NCI-H187 (cell line): ENCODE results near the gene EBF3.

ENCODE experiments used
- DNase-seq, 2 experiments: peaks; one replicate each; lab custom pipeline; 2025; lab: John Stamatoyannopoulos, UW

EBF3 gene

GRCh38 chr10:129912166-129912917 is 51.7 kb downstream of the EBF3 start:
- DNase-seq: no peak

- no peak for DNase-seq
These were observed 52.5 kb downstream of the EBF3 start for GRCh38 chr10:129911451-129912165.

GRCh38 chr10:129910861-129911260 is 53.2 kb downstream of the EBF3 start:
- no peak for DNase-seq

GRCh38 chr10:129909531-129910256 is 54.4 kb downstream of the EBF3 start:
- no peak for DNase-seq

- no peak for DNase-seq
These were observed 55.0 kb downstream of the EBF3 start for GRCh38 chr10:129909080-129909479.

GRCh38 chr10:129908406-129908805 is 55.7 kb downstream of the EBF3 start:
- DNase-seq: no peak

GRCh38 chr10:129905553-129905952 is 58.5 kb downstream of the EBF3 start:
- no peak for DNase-seq

- DNase-seq: no peak
These were observed 59.8 kb downstream of the EBF3 start for GRCh38 chr10:129904323-129904722.

- no peak for DNase-seq
These were observed 62.6 kb downstream of the EBF3 start for GRCh38 chr10:129901389-129902006.

GRCh38 chr10:129900825-129901224 is 63.2 kb downstream of the EBF3 start:
- peak in 1 of 2 experiments; percentile 5 for DNase-seq

- DNase-seq: no peak
These were observed 64.6 kb downstream of the EBF3 start for GRCh38 chr10:129899276-129900130.

- DNase-seq: no peak
These were observed 65.3 kb downstream of the EBF3 start for GRCh38 chr10:129898706-129899268.

GRCh38 chr10:129897871-129898626 is 66.0 kb downstream of the EBF3 start:
- DNase-seq: no peak

GRCh38 chr10:129896860-129897200 is 67.2 kb downstream of the EBF3 start:
- no peak for DNase-seq

- no peak for DNase-seq
These were observed 67.8 kb downstream of the EBF3 start for GRCh38 chr10:129896136-129896859.

GRCh38 chr10:129895811-129896135 is 68.3 kb downstream of the EBF3 start:
- no peak for DNase-seq

GRCh38 chr10:129894698-129895097 is 69.4 kb downstream of the EBF3 start:
- no peak for DNase-seq

GRCh38 chr10:129893104-129894089 is 70.7 kb downstream of the EBF3 start:
- no peak for DNase-seq
